Epithelial cell of proximal tubule (primary cell): ENCODE data around the gene MMP7. TPM values are rescaled to one million over a fixed set of nuclear protein-coding genes. Genes with fewer than 3 reads are reported as not detected.
A peak's percentile ranks its signal among the peaks of the same experiment; 100 is the strongest.

ENCODE experiments used
- DNase-seq: peaks from one replicate; pipeline ENCODE4 v3.0.0-alpha.2; 2011; ENCODE audit warnings: low read depth
- H3K4me3 ChIP-seq: 2 replicates; pipeline ENCODE4 v1.5.1; 2011; ENCODE audit warnings: low read depth, mild to moderate bottlenecking, low read length
- CTCF ChIP-seq: conservative IDR thresholded peaks from 2 replicates; pipeline ENCODE4 v1.5.1; 2012; ENCODE audit warnings: low read depth, mild to moderate bottlenecking, low read length
- total RNA-seq: library from RNA; depleted of rRNA; stranded (reverse); fragments of >200 nt; gene quantifications from 2 replicates; pipeline ENCODE4 v1.2.3, GENCODE V29; 2015

Gene MMP7
- total RNA-seq, 1 donor from 2014 or later = 321 TPM

DNA sequence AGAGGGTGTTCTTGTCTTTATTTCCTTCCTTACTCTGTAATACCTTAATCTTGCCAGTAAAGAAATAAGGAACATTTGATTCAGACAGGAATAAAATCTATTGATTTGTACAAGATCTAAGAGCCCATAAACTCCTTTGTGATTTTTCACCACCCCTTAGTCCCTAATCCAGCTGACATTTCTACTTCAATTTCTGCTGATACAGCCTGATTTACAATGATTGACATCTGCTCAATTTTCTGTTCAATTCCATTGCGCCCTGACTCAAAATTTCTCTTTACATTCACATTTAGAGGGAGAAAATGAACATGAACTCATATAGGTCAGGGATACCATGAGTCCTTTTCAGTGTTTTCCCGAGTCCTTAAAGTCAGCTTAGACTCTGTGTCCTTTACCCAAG lies 50.8 kb downstream of the MMP7 start:
- no peak for TF ChIP-seq CTCF
- DNase-seq = no peak
- no peak overlapping the region for H3K4me3 ChIP-seq

GRCh38 chr11:102478673-102479299 lies 51.8 kb downstream of the MMP7 start:
- DNase-seq = no peak
- TF ChIP-seq CTCF = no peak
- no peak overlapping the region for H3K4me3 ChIP-seq

DNA sequence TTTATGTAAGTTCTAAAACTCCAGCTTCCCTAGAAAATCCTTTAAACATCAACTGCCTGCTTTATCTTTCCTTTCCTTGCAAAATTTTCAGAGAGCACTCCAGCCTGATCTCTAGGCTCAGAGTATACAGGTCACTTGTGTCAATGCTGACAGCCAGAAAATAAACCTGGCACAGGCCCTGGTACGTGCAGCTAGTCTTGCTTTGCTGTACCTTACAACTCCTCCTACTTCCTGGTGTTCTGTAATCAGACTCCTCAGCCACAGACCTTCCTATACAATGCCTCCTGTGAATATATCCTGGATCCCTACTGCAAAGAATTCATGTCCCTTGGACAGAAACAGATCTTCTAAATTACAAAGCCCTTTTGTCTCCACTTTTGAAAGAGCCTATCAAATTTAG lies 53.7 kb downstream of the MMP7 start:
- no peak for DNase-seq
- no peak for TF ChIP-seq CTCF
- H3K4me3 ChIP-seq = no peak overlapping the region

GRCh38 chr11:102476069-102476468 lies 54.5 kb downstream of the MMP7 start:
- peak; percentile 45 for DNase-seq
- H3K4me3 ChIP-seq = no peak overlapping the region
- TF ChIP-seq CTCF = no peak

GRCh38 chr11:102473543-102473942 lies 57.0 kb downstream of the MMP7 start:
- H3K4me3 ChIP-seq = no peak overlapping the region
- no peak for DNase-seq
- no peak for TF ChIP-seq CTCF

DNA sequence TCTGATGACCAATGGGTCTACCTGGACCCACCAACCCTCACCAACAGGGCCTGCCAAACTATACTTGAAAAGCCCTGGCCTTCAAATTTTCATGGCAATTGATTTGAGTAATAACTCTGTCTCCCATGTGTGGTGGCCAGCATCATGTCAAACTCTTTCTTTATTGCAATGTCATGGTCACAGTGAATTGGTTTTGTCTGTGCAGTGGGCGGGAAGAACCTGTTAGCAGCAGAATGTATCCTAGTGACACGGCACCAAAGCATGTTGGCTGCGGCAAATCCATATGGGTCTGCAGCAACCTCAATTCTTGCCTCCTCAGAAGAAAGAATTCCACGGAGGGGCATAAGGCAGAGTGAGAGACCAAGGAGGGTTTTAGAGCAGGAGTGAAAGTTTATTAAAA lies 58.4 kb downstream of the MMP7 start:
- TF ChIP-seq CTCF = no peak
- no peak for DNase-seq
- H3K4me3 ChIP-seq = no peak overlapping the region

DNA sequence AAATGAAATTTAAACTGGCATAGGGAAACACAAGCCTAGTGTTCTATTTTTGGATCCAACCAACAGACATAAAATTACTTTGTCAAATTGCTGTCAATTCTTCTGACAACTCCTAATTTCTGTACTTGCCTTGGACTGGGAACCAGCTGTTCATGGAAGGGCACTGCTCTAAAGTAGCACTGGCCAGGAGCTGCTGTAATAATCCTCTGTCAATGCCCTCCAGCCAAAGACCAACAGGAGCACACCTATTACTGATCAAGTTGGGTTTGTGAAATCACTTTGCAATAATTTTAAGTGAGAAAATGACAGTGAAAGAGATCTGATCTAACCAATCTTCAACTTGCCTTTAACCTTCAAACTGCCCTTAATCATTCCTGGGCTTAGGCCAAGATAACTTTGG lies 59.1 kb downstream of the MMP7 start:
- DNase-seq = no peak
- H3K4me3 ChIP-seq = no peak overlapping the region
- no peak for TF ChIP-seq CTCF
